GM21390 (cell line): ENCODE data around the gene PATJ.

ENCODE experiments used
- ATAC-seq: cut with Tn5 transposase; IDR thresholded peaks from one replicate; pipeline ENCODE4 v1.9.1; 2021; ENCODE audit not compliant: unreplicated experiment

Gene PATJ

GRCh38 chr1:61978796-61979195, 236.5 kb downstream of the PATJ start:
- ATAC-seq, result no peak

GRCh38 chr1:61979729-61980128, 237.4 kb downstream of the PATJ start:
- no peak for ATAC-seq

- ATAC-seq, result no peak
These were observed 238.3 kb downstream of the PATJ start for GRCh38 chr1:61980561-61980960.

GRCh38 chr1:61981870-61982660, 239.8 kb downstream of the PATJ start:
- no peak for ATAC-seq

- ATAC-seq, result no peak
These were observed 241.0 kb downstream of the PATJ start for GRCh38 chr1:61983236-61983635.

- ATAC-seq, result no peak
These were observed 250.0 kb downstream of the PATJ start for GRCh38 chr1:61992257-61992656.

GRCh38 chr1:61993331-61993961, 251.2 kb downstream of the PATJ start:
- ATAC-seq, result no peak

- ATAC-seq, result no peak
These were observed 253.4 kb downstream of the PATJ start for GRCh38 chr1:61995641-61996040.

- ATAC-seq, result no peak
These were observed 254.8 kb downstream of the PATJ start for GRCh38 chr1:61997123-61997522.

GRCh38 chr1:62003777-62004176, 261.5 kb downstream of the PATJ start:
- ATAC-seq, result no peak

- no peak for ATAC-seq
These were observed 264.4 kb downstream of the PATJ start for GRCh38 chr1:62006690-62007089.

GRCh38 chr1:62011006-62011405, 268.7 kb downstream of the PATJ start:
- ATAC-seq, result no peak

GRCh38 chr1:62012095-62012494, 269.8 kb downstream of the PATJ start:
- no peak for ATAC-seq

GRCh38 chr1:62012836-62013235, 270.6 kb downstream of the PATJ start:
- no peak for ATAC-seq

GRCh38 chr1:62013264-62013663, 271.0 kb downstream of the PATJ start:
- no peak for ATAC-seq

GRCh38 chr1:62022382-62022983, 280.2 kb downstream of the PATJ start:
- no peak for ATAC-seq

- no peak for ATAC-seq
These were observed 282.4 kb downstream of the PATJ start for GRCh38 chr1:62024690-62025089.

- no peak for ATAC-seq
These were observed 282.9 kb downstream of the PATJ start for GRCh38 chr1:62025154-62025553.

GRCh38 chr1:62025892-62026291, 283.6 kb downstream of the PATJ start:
- no peak for ATAC-seq

- no peak for ATAC-seq
These were observed 287.4 kb downstream of the PATJ start for GRCh38 chr1:62029704-62030103.

- no peak for ATAC-seq
These were observed 292.5 kb downstream of the PATJ start for GRCh38 chr1:62034790-62035189.

- ATAC-seq, result no peak
These were observed 295.0 kb downstream of the PATJ start for GRCh38 chr1:62037274-62037673.
